Ovary (tissue), 9 donors: ENCODE results near the gene RAB6B. TPM values are rescaled to one million over a fixed set of nuclear protein-coding genes. Genes with fewer than 3 reads are reported as not detected.

ENCODE experiments used
- DNase-seq, 5 donors: peaks; one replicate each; pipeline ENCODE4 v3.0.0-alpha.2; 2019 to 2020
- H3K27ac ChIP-seq, 2 donors: fragments of 200-600 bp; one replicate each; pipeline versions ENCODE4 v1.5.1 to v1.8.0; 2019 to 2022
- H3K27me3 ChIP-seq: fragments of 200-600 bp; one replicate; pipeline ENCODE4 v1.8.0; 2022
- H3K36me3 ChIP-seq: fragments of 200-600 bp; sonication (generic); one replicate; pipeline ENCODE4 v1.5.1; 2019
- H3K4me1 ChIP-seq: one replicate; pipeline ENCODE4 v1.8.1; 2013; ENCODE audit warnings: mild to moderate bottlenecking, moderate library complexity; ENCODE audit not compliant: insufficient read depth
- H3K4me3 ChIP-seq: fragments of 200-600 bp; sonication (generic); one replicate; pipeline ENCODE4 v1.5.1; 2017
- H3K9me3 ChIP-seq, 2 donors: fragments of 200-600 bp in 1 of 2; sonication (generic) in 1 of 2; one replicate each; pipeline versions ENCODE4 v1.5.1 to v1.8.1; 2013 to 2019; ENCODE audit warnings: mild to moderate bottlenecking in 1 of 2, moderate library complexity in 1 of 2
- EP300 ChIP-seq: sonication (generic); formaldehyde crosslinking; IDR thresholded peaks from one replicate; pipeline ENCODE4 v1.6.1; 2017; ENCODE audit warnings: antibody characterized with exemption
- POLR2A ChIP-seq: fragments of 450-650 bp; IDR thresholded peaks from one replicate; pipeline ENCODE4 v1.6.1; 2017; ENCODE audit warnings: antibody characterized with exemption, mild to moderate bottlenecking, moderate library complexity
- WGBS, 3 donors: extraction: QIAGEN DNeasy Blood & Tissue Kit in 1 of 3; methylation state at CpG; one replicate each; pipeline versions ENCODE4 v1.1.5 to v1.1.7; 2013 to 2017; 5-methylcytosine and 5-hydroxymethylcytosine counted together
- intact Hi-C, 4 donors: fragments of 100-400 bp; cut with DNase I; formaldehyde crosslinking; loops; one replicate each; pipeline versions ENCODE4 v1.11.0 to v1.15.1; 2022 to 2023
- polyA plus RNA-seq, 2 donors: library from polyadenylated mRNA; stranded (reverse); fragments of 200-250 nt in 1 of 2; fragments of 350-450 nt in 1 of 2; fragmentation: Illumina TruSeq in 1 of 2; extraction: RNeasy Lipid Tissue Mini Kit (QIAGEN cat#74804) in 1 of 2; gene quantifications; one replicate each; pipeline ENCODE4 v1.2.3, GENCODE V29; 2013 to 2014
- total RNA-seq, 7 donors: library from RNA; depleted of rRNA in 2 of 7; stranded (reverse); fragments of >200 nt in 2 of 7; fragmentation: NEBNext Ultra II Directional in 3 of 7; extraction: Animal tissue kit (Norgen Biotek cat#: 25700) in 3 of 7; gene quantifications; one replicate each; pipeline versions ENCODE4 v1.1.0 to v1.2.4, GENCODE V29; 2016 to 2023
- TF ChIP-seq, protein P1 (sequence below), 3 donors: fragments of 450-650 bp in 2 of 3; fragments of 200-600 bp in 1 of 3; IDR thresholded peaks; one replicate each; pipeline versions ENCODE4 v1.5.1 to v1.8.0; 2016 to 2022; ENCODE audit warnings: antibody characterized with exemption in 3 of 3, mild to moderate bottlenecking in 1 of 3
- donor health status: DM: no; HTN: no; CAD: no; lungs with moderate emphysema.
- donor health status: DM: no; HTN: no; CAD: no.
- donor health status: Bipolar disorder and iron deficiency.
- donor health status: DM: yes; HTN: yes; CAD: no.
- donor health status: DM: no; HTN: no; CAD: no.
- donor health status: DM: yes; HTN: yes; CAD: no.

RAB6B gene
- total and polyA plus RNA-seq, 9 donors = 0.50 to 9.1 (median 3.9) TPM

DNA sequence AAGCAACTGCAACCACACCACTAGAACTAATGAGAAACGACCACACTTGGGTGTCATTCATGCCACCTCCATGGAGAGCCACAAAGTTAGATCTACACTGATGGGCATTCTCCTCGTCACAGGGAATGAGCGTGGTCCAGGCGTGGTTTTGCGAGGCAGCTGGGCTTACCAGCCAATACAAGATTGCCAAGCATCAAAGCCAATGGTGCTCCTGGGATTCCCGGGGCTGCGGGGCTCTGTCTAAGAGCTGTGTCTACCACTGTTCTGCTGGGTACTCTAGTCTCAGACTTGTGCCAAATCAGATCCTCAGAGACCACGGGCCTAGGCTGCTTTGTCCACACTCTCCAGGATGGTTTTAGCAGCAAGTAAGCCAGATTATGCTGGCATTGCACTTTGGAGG, 43.8 kb downstream of the RAB6B start:
- intact Hi-C loops = no loop called here
- H3K27ac ChIP-seq = no peak overlapping the region
- no peaks in the 10 kb centered on the region for H3K36me3 ChIP-seq
- no peak overlapping the region for H3K4me3 ChIP-seq
- H3K27me3 ChIP-seq = no peaks in the 10 kb centered on the region
- no peaks in the 10 kb centered on the region for H3K4me1 ChIP-seq
- TF ChIP-seq, protein P1, sequence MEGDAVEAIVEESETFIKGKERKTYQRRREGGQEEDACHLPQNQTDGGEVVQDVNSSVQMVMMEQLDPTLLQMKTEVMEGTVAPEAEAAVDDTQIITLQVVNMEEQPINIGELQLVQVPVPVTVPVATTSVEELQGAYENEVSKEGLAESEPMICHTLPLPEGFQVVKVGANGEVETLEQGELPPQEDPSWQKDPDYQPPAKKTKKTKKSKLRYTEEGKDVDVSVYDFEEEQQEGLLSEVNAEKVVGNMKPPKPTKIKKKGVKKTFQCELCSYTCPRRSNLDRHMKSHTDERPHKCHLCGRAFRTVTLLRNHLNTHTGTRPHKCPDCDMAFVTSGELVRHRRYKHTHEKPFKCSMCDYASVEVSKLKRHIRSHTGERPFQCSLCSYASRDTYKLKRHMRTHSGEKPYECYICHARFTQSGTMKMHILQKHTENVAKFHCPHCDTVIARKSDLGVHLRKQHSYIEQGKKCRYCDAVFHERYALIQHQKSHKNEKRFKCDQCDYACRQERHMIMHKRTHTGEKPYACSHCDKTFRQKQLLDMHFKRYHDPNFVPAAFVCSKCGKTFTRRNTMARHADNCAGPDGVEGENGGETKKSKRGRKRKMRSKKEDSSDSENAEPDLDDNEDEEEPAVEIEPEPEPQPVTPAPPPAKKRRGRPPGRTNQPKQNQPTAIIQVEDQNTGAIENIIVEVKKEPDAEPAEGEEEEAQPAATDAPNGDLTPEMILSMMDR (IDR thresholded peaks at IDR 0.05) = no peak
- no peak for TF ChIP-seq POLR2A
- TF ChIP-seq EP300 = no peak
- H3K9me3 ChIP-seq = no peaks in the 10 kb centered on the region
- WGBS, 3 donors = 92 to 94% (median 94%) methylated on average over 8 of the region's 8 CpGs
- no peak for DNase-seq

DNA sequence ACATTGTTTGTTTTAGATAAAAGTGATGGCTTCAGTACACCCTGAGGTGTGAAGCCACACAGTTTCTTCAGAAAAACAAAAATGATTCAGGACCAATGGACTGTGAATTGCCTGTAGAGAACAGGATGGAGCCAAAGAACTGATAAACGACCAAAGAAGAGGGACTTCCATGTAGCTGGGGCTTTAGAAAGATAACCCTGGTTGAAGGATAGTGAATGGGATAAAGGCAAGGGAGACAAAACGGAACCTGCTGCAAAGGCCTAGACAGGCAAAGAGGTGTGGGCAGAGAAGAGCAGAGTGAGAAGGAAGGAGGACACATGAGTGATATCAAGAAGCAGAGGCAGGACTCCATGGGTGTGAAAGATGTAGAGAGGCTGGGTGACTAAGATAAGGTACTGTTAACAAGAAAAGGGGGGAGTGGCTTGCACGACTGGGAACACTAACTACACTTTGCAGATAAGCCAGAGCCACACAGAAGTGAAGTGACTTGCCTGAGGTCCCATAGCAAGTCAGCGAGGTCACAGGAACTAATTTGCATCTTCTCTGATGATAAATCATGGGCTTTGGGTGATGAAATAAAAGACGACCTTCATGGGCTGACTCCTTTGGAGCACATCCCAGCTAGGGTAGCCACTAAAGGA, 44.3 kb downstream of the RAB6B start:
- DNase-seq = no peak
- H3K9me3 ChIP-seq = no peaks in the 10 kb centered on the region
- intact Hi-C loops = no loop called here
- no peaks in the 10 kb centered on the region for H3K4me1 ChIP-seq
- H3K4me3 ChIP-seq = no peak overlapping the region
- H3K27ac ChIP-seq = no peak overlapping the region
- no peaks in the 10 kb centered on the region for H3K36me3 ChIP-seq
- WGBS, 3 donors = 73 to 77% (median 76%) methylated on average over 5 of the region's 5 CpGs
- no peaks in the 10 kb centered on the region for H3K27me3 ChIP-seq
- TF ChIP-seq, protein P1 (IDR thresholded peaks at IDR 0.05) = no peak
- no peak for TF ChIP-seq POLR2A
- TF ChIP-seq EP300 = no peak

DNA sequence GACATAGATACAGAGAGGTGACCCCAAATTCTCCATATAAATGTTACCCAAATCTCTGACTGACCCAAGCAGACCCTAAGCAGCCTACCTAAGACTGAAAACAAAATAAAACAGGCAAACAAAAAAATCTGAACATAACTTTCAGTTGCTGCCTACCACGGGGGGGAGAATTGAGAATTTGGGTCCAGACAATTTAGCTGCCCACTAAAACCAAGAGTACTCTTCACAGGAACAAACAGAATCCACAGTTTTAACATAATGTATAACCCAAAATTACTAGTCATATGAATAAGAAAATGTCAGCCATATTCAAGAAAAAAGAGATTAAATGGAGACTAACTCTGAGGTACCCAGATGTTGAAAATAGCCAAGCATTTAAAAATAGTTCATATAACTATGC, 45.6 kb downstream of the RAB6B start:
- Histone ChIP-seq H3K27ac (no peak overlapping the region), H3K4me1 (no peaks in the 10 kb centered on the region), H3K27me3 (no peaks in the 10 kb centered on the region), H3K9me3 (no peaks in the 10 kb centered on the region), H3K4me3 (no peak overlapping the region), H3K36me3 (no peaks in the 10 kb centered on the region)
- WGBS, 3 donors = 97 to 100% (median 97%) methylated on average over 1 of the region's 1 CpG
- intact Hi-C loops = no loop called here
- DNase-seq = no peak
- TF ChIP-seq EP300 = no peak
- TF ChIP-seq, protein P1 (IDR thresholded peaks at IDR 0.05) = no peak
- TF ChIP-seq POLR2A = no peak

DNA sequence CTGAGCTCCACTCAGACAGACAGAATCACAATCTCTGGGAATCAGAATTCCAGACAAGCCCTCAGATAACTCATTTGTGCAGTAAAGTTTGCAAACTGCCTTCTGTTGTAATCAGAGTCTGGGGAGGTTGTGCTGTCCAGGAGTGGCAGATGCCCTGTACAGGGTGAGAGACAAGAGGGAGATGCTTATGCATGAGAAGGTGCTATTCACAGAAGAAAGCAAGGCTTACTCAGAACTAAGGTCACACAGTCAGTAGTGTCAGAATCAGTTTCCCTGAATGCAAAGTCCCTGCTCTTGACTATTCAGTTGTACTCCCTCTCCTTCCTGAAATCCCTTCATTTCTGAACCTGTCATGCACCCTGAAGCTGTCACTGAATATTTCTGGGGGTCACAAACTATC, 46.3 kb downstream of the RAB6B start:
- TF ChIP-seq, protein P1 (IDR thresholded peaks at IDR 0.05) = no peak
- no peak for TF ChIP-seq EP300
- no peak for TF ChIP-seq POLR2A
- no peak overlapping the region for H3K27ac ChIP-seq
- no peak overlapping the region for H3K4me3 ChIP-seq
- intact Hi-C loops = no loop called here
- no peaks in the 10 kb centered on the region for H3K4me1 ChIP-seq
- DNase-seq = no peak
- H3K27me3 ChIP-seq = no peaks in the 10 kb centered on the region
- no peaks in the 10 kb centered on the region for H3K36me3 ChIP-seq
- no peaks in the 10 kb centered on the region for H3K9me3 ChIP-seq
